Cardiac muscle cell (in vitro differentiated cells and primary cell): ENCODE results near the gene HAPLN3. TPM values are rescaled to one million over a fixed set of nuclear protein-coding genes. Genes with fewer than 3 reads are reported as not detected.

Source experiments
- DNase-seq, 2 donors: peaks; one replicate each; pipeline versions ENCODE4 v3.0.0 to v3.0.0-alpha.2; 2010 to 2017; ENCODE audit warnings: low read depth in 1 of 2, low spot score in 1 of 2
- H3K27ac ChIP-seq: fragments of 200-600 bp; sonication (generic); 2 replicates; pipeline ENCODE4 v1.5.1; 2016
- H3K27me3 ChIP-seq: fragments of 200-600 bp; sonication (generic); 2 replicates; pipeline ENCODE4 v1.6.0; 2016; ENCODE audit warnings: control low read depth
- H3K36me3 ChIP-seq: fragments of 200-600 bp; sonication (generic); 2 replicates; pipeline ENCODE4 v1.5.1; 2016; ENCODE audit warnings: control low read depth
- H3K4me1 ChIP-seq: fragments of 200-600 bp; sonication (generic); 2 replicates; pipeline ENCODE4 v1.8.1; 2017; ENCODE audit warnings: low read depth, mild to moderate bottlenecking, mixed run types
- H3K4me3 ChIP-seq: fragments of 200-600 bp; sonication (generic); 2 replicates; pipeline ENCODE4 v1.5.1; 2016; ENCODE audit warnings: mild to moderate bottlenecking
- H3K9me3 ChIP-seq: fragments of 200-600 bp; sonication (generic); 2 replicates; pipeline ENCODE4 v1.5.1; 2017; ENCODE audit warnings: low read depth, mild to moderate bottlenecking, control low read depth
- polyA plus RNA-seq: library from polyadenylated mRNA; unstranded; fragments of >200 nt; fragmentation: Nextera tagmentation; extraction: Ambion mirVana; gene quantifications from 2 replicates; pipeline ENCODE4 v1.2.1, GENCODE V29; 2016
- total RNA-seq: library from RNA; depleted of rRNA; stranded (reverse); fragments of >200 nt; gene quantifications from 2 replicates; pipeline ENCODE4 v1.2.3, GENCODE V29; 2016
- TF ChIP-seq, protein P1 (sequence below): IDR thresholded peaks from 2 replicates; pipeline ENCODE4 v1.5.1; 2012; ENCODE audit warnings: low read depth, mild to moderate bottlenecking, low read length

HAPLN3 gene
- total and polyA plus RNA-seq, 2 experiments from 2014 or later: 6.8 to 21.7 TPM

DNA sequence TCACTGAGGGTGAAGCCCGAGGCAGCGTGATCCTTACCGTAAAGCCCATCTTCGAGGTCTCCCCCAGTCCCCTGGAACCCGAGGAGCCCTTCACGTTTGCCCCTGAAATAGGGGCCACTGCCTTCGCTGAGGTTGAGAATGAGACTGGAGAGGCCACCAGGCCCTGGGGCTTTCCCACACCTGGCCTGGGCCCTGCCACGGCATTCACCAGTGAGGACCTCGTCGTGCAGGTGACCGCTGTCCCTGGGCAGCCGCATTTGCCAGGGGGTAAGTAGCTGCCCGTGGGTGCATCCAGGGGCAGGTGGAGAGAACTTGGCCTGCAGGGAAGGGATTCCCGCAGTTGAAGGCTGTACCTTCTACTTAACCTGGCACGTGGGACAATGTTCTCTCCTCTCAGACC is 49.7 kb downstream of the HAPLN3 start:
- no peaks in the 10 kb centered on the region for H3K36me3 ChIP-seq
- TF ChIP-seq, protein P1, sequence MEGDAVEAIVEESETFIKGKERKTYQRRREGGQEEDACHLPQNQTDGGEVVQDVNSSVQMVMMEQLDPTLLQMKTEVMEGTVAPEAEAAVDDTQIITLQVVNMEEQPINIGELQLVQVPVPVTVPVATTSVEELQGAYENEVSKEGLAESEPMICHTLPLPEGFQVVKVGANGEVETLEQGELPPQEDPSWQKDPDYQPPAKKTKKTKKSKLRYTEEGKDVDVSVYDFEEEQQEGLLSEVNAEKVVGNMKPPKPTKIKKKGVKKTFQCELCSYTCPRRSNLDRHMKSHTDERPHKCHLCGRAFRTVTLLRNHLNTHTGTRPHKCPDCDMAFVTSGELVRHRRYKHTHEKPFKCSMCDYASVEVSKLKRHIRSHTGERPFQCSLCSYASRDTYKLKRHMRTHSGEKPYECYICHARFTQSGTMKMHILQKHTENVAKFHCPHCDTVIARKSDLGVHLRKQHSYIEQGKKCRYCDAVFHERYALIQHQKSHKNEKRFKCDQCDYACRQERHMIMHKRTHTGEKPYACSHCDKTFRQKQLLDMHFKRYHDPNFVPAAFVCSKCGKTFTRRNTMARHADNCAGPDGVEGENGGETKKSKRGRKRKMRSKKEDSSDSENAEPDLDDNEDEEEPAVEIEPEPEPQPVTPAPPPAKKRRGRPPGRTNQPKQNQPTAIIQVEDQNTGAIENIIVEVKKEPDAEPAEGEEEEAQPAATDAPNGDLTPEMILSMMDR: no peak
- no peaks in the 10 kb centered on the region for H3K27me3 ChIP-seq
- DNase-seq: no peak
- no peak overlapping the region for H3K4me3 ChIP-seq
- no peaks in the 10 kb centered on the region for H3K9me3 ChIP-seq
- no peak overlapping the region for H3K27ac ChIP-seq
- H3K4me1 ChIP-seq: no peaks in the 10 kb centered on the region

DNA sequence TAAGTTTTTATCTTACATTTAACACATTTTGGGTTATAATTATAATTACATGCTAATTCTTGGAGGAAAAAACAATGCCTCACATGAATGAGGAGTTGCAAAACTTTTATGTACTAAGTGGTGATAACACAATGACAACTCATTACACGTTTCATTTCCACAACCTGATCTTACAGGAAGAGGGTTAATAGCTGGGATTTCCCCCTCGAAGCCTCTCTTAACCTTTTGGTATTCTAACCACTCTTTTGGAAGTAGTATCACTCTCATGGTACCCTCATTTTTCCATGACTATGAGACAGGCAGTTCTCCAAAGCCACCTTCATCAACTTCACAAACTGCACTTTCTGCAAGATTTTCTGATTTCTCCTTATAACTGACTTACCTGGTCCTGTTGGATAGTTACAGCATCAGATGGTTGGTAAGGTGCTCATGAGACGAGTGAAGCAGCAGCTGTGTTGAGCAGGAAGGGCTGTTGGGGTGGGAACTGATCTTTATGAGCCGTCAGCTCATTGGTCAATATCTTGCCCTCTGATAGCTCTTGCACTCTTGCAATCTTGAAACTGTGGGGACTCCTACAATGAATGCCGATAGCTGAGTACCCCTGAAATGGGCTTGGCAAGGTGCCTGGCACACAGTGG is 50.5 kb downstream of the HAPLN3 start:
- no peak overlapping the region for H3K4me3 ChIP-seq
- no peaks in the 10 kb centered on the region for H3K27me3 ChIP-seq
- H3K27ac ChIP-seq: no peak overlapping the region
- TF ChIP-seq, protein P1: no peak
- H3K4me1 ChIP-seq: no peaks in the 10 kb centered on the region
- DNase-seq: no peak
- no peaks in the 10 kb centered on the region for H3K36me3 ChIP-seq
- no peaks in the 10 kb centered on the region for H3K9me3 ChIP-seq

DNA sequence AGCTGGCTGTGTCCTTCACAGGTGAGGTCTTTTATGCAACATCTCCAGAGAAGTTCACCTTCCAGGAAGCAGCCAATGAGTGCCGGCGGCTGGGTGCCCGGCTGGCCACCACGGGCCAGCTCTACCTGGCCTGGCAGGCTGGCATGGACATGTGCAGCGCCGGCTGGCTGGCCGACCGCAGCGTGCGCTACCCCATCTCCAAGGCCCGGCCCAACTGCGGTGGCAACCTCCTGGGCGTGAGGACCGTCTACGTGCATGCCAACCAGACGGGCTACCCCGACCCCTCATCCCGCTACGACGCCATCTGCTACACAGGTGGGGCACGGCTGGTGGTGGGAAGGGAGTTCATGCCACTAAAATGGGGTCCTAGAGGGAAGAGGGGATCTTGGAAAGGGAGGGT is 52.0 kb downstream of the HAPLN3 start:
- H3K27ac ChIP-seq: no peak overlapping the region
- no peak for DNase-seq
- TF ChIP-seq, protein P1: no peak
- no peaks in the 10 kb centered on the region for H3K27me3 ChIP-seq
- no peaks in the 10 kb centered on the region for H3K9me3 ChIP-seq
- no peak overlapping the region for H3K4me3 ChIP-seq
- H3K4me1 ChIP-seq: no peaks in the 10 kb centered on the region
- no peaks in the 10 kb centered on the region for H3K36me3 ChIP-seq

DNA sequence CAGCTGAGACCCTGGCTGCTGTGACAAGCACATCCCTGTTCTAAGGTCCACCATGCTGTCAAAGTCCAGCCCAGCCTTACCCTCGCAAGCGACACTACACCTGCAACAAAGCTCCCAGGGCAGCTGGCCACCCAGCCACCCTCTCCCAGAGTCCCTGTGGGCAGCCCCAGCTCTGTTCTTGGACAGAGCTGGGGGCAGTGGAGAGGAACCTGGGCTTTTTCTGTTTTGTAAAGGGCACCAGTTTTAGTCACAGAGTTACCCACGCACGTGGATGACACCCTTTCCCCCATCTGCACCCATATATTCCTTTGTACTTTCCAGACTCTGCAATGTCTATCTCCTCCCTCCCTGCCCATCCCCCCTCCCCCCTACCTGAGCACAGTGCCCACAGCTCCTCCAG is 53.2 kb downstream of the HAPLN3 start:
- Histone ChIP-seq H3K27ac (no peak overlapping the region), H3K4me3 (no peak overlapping the region), H3K4me1 (no peaks in the 10 kb centered on the region), H3K36me3 (no peaks in the 10 kb centered on the region), H3K9me3 (no peaks in the 10 kb centered on the region), H3K27me3 (no peaks in the 10 kb centered on the region)
- DNase-seq: no peak
- TF ChIP-seq, protein P1: no peak

DNA sequence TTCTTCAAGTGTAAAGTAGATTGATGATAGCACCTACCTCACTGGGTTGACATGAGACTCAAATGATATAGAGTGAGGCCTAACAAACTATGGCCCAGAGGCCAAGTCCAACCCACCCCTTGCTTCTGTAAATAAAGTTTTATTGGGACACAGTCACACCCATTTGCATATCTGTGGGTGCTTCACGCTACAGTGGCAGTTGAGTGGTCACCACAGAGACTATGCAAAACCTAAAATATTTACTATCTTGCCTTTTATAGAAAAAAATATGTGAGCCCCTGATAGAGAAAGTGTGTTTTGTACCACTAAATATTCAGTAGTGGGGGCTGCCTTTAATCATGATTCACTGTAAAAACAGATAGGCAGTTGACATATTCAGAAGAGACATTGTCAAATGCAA is 54.1 kb downstream of the HAPLN3 start:
- H3K4me3 ChIP-seq: no peak overlapping the region

More for the DNA sequence above, 54.1 kb downstream of the HAPLN3 start:
- no peaks in the 10 kb centered on the region for H3K27me3 ChIP-seq
- no peaks in the 10 kb centered on the region for H3K9me3 ChIP-seq
- no peak for DNase-seq
- H3K4me1 ChIP-seq: no peaks in the 10 kb centered on the region
- TF ChIP-seq, protein P1: no peak
- H3K27ac ChIP-seq: no peak overlapping the region
- no peaks in the 10 kb centered on the region for H3K36me3 ChIP-seq
